Measurements from ENCODE around the gene CTNNA2. TPM values are rescaled to one million over a fixed set of nuclear protein-coding genes. Genes with fewer than 3 reads are reported as not detected.
A peak's percentile ranks its signal among the peaks of the same experiment; 100 is the strongest.

CTNNA2 gene
- total RNA-seq, 1 experiment from 2014 or later = 0.54 TPM

DNA sequence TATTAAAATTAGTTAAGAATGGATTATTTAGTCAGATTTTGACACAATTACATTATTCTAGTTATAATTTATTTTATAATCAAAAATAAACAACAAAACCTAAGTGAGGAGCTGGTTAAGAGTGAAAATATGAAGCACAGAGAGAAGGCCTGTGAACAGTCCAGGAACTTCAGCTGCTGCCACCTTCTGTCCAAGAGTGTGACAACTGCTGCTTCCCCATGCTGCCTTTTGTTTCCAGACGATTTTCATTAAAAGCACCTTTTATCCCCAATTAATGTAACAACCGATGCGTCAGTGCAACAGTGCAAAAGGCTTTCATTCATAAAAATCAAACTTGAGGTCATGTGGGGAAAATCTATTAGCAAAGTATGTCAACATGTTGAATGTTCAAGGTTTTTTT lies 363.6 kb downstream of the CTNNA2 start:
- POLR2A ChIA-PET = no interaction called here
- Histone ChIP-seq H3K9me3 (ENCODE audit: control insufficient read depth, insufficient read depth, low read depth, low read length) (no peaks in the 10 kb centered on the region), H3K27me3 (ENCODE audit: control insufficient read depth, insufficient read depth, low read length) (no peaks in the 10 kb centered on the region; the same call in 1 of the 2 replicates), H3K4me3 (ENCODE audit: low read depth in 2 of 2, low read length in 2 of 2) (no peak overlapping the region), H3K27ac (ENCODE audit: low read length) (no peak overlapping the region), H3K36me3 (ENCODE audit: control insufficient read depth, insufficient read depth, low read length) (no peaks in the 10 kb centered on the region), H3K4me1 (ENCODE audit: control insufficient read depth, insufficient read depth, low read length) (no peaks in the 10 kb centered on the region)
- in situ Hi-C loops (cut with HindIII; ENCODE audit: low pct_unique_long_range_greater_than_20kb, low sequenced_read_pairs) (no loop called here), intact Hi-C loops (cut with micrococcal nuclease; ENCODE audit: unreplicated experiment) (no loop called here)
- DNase-seq (ENCODE audit: low read depth, low spot score) (no peak), ATAC-seq (no peak; the same call in 1 of the 2 replicates)
- CTCF ChIA-PET = interaction anchor here (0.7 kb wide), 1 partner anchor 835 kb away, joined by 3 read pairs; no protein-coding TSS in a partner anchor
- TF ChIP-seq TCF7L2 (IDR thresholded peaks at IDR 0.05; ENCODE audit: low read depth, low read length) = no peak
- TF ChIP-seq, protein P1, sequence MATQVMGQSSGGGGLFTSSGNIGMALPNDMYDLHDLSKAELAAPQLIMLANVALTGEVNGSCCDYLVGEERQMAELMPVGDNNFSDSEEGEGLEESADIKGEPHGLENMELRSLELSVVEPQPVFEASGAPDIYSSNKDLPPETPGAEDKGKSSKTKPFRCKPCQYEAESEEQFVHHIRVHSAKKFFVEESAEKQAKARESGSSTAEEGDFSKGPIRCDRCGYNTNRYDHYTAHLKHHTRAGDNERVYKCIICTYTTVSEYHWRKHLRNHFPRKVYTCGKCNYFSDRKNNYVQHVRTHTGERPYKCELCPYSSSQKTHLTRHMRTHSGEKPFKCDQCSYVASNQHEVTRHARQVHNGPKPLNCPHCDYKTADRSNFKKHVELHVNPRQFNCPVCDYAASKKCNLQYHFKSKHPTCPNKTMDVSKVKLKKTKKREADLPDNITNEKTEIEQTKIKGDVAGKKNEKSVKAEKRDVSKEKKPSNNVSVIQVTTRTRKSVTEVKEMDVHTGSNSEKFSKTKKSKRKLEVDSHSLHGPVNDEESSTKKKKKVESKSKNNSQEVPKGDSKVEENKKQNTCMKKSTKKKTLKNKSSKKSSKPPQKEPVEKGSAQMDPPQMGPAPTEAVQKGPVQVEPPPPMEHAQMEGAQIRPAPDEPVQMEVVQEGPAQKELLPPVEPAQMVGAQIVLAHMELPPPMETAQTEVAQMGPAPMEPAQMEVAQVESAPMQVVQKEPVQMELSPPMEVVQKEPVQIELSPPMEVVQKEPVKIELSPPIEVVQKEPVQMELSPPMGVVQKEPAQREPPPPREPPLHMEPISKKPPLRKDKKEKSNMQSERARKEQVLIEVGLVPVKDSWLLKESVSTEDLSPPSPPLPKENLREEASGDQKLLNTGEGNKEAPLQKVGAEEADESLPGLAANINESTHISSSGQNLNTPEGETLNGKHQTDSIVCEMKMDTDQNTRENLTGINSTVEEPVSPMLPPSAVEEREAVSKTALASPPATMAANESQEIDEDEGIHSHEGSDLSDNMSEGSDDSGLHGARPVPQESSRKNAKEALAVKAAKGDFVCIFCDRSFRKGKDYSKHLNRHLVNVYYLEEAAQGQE (IDR thresholded peaks at IDR 0.05; ENCODE audit: insufficient read depth in 1 of 2, low read depth in 2 of 2, low read length in 1 of 2) = no peak
- TF ChIP-seq, protein P2, sequence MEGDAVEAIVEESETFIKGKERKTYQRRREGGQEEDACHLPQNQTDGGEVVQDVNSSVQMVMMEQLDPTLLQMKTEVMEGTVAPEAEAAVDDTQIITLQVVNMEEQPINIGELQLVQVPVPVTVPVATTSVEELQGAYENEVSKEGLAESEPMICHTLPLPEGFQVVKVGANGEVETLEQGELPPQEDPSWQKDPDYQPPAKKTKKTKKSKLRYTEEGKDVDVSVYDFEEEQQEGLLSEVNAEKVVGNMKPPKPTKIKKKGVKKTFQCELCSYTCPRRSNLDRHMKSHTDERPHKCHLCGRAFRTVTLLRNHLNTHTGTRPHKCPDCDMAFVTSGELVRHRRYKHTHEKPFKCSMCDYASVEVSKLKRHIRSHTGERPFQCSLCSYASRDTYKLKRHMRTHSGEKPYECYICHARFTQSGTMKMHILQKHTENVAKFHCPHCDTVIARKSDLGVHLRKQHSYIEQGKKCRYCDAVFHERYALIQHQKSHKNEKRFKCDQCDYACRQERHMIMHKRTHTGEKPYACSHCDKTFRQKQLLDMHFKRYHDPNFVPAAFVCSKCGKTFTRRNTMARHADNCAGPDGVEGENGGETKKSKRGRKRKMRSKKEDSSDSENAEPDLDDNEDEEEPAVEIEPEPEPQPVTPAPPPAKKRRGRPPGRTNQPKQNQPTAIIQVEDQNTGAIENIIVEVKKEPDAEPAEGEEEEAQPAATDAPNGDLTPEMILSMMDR (IDR thresholded peaks at IDR 0.05) = peak; percentile 80
- BruUV-seq (replicated peaks) = no TSS peak

DNA sequence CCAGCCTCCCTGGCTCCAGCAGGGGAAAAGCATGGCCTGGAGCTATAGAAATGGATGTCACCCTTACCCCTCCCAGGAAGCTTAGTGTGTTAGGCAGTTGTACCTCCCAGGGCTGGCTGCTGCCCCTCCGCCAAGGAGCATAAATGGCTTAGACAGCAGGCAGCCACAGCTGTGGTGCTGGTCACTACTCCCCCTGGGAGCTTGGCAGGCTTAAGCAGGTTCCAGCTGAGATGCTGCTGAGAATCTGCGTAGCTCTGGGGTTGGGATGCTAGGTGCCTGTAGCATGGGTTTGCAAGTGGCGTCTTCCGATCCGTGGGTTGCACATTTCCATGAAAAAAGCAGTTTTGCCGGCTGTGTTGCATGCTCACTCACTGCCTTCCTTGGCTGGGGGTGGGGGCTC lies 369.7 kb downstream of the CTNNA2 start:
- ChIA-PET CTCF (no interaction called here), POLR2A (no interaction called here)
- no peaks in the 10 kb centered on the region for H3K4me1 ChIP-seq (ENCODE audit: control insufficient read depth, insufficient read depth, low read length)
- BruUV-seq (replicated peaks) = no TSS peak
- TF ChIP-seq TCF7L2 (IDR thresholded peaks at IDR 0.05; ENCODE audit: low read depth, low read length) = no peak
- TF ChIP-seq, protein P1 (IDR thresholded peaks at IDR 0.05; ENCODE audit: insufficient read depth in 1 of 2, low read depth in 2 of 2, low read length in 1 of 2) = no peak
- TF ChIP-seq, protein P2 (IDR thresholded peaks at IDR 0.05) = no peak
- no peak for TF ChIP-seq POLR2AphosphoS5 (IDR thresholded peaks at IDR 0.05; ENCODE audit: low read depth, low read length)
- no peak for TF ChIP-seq SIN3A (IDR thresholded peaks at IDR 0.05; ENCODE audit: borderline replicate concordance, insufficient read depth, low read depth, low read length)
- no peak overlapping the region for H3K4me3 ChIP-seq (ENCODE audit: low read depth in 2 of 2, low read length in 2 of 2)
- no peaks in the 10 kb centered on the region for H3K36me3 ChIP-seq (ENCODE audit: control insufficient read depth, insufficient read depth, low read length)
- no peaks in the 10 kb centered on the region for H3K9me3 ChIP-seq (ENCODE audit: control insufficient read depth, insufficient read depth, low read depth, low read length)
- H3K27me3 ChIP-seq (ENCODE audit: control insufficient read depth, insufficient read depth, low read length) = no peaks in the 10 kb centered on the region
- in situ Hi-C loops (cut with HindIII; ENCODE audit: low pct_unique_long_range_greater_than_20kb, low sequenced_read_pairs) (no loop called here), intact Hi-C loops (cut with micrococcal nuclease; ENCODE audit: unreplicated experiment) (no loop called here)
- no peak overlapping the region for H3K27ac ChIP-seq (ENCODE audit: low read length)
- DNase-seq (ENCODE audit: low read depth, low spot score) = no peak
- no peak for ATAC-seq

All from Panc1 (cell line).